OCI-LY1 (cell line): ENCODE data around the gene ARHGAP22.

ENCODE experiments used
- CTCF ChIP-seq: fragments of 200-600 bp; sonication (generic), shearing (Covaris generic); IDR thresholded peaks from 2 replicates; pipeline ENCODE4 v1.5.1; 2017; ENCODE audit warnings: mild to moderate bottlenecking, antibody characterized with exemption, low read length, moderate library complexity, mixed read lengths
- EZH2 ChIP-seq: fragments of 200-600 bp; sonication (generic), shearing (Covaris generic); IDR thresholded peaks from 2 replicates; pipeline ENCODE4 v1.8.0; 2017; ENCODE audit warnings: borderline replicate concordance, mixed run types, mild to moderate bottlenecking, antibody characterized with exemption, low read length, moderate library complexity, mixed read lengths

GRCh38 chr10:48523820-48524758 is 80.8 kb downstream of the ARHGAP22 start:
- no peak for TF ChIP-seq EZH2
- peak; percentile 21; the same call in 1 of the 2 replicates for TF ChIP-seq CTCF
